ENCODE data around the gene AKAP9.

AKAP9 gene

GRCh38 chr7:92058040-92058439 lies 117.4 kb downstream of the AKAP9 start:
- DNase-seq = no peak
- Mint-ChIP-seq H3K4me1 (no peaks in the 10 kb centered on the region), H3K27ac (no peak overlapping the region), H3K4me3 (no peak overlapping the region), H3K27me3 (ENCODE audit: low read depth, poor library complexity) (no peaks in the 10 kb centered on the region), H3K9me3 (no peaks in the 10 kb centered on the region), H3K36me3 (ENCODE audit: low read depth) (peaks cover 10% of the 10 kb centered on the region)
- TF ChIP-seq, protein P1, sequence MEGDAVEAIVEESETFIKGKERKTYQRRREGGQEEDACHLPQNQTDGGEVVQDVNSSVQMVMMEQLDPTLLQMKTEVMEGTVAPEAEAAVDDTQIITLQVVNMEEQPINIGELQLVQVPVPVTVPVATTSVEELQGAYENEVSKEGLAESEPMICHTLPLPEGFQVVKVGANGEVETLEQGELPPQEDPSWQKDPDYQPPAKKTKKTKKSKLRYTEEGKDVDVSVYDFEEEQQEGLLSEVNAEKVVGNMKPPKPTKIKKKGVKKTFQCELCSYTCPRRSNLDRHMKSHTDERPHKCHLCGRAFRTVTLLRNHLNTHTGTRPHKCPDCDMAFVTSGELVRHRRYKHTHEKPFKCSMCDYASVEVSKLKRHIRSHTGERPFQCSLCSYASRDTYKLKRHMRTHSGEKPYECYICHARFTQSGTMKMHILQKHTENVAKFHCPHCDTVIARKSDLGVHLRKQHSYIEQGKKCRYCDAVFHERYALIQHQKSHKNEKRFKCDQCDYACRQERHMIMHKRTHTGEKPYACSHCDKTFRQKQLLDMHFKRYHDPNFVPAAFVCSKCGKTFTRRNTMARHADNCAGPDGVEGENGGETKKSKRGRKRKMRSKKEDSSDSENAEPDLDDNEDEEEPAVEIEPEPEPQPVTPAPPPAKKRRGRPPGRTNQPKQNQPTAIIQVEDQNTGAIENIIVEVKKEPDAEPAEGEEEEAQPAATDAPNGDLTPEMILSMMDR (IDR thresholded peaks at IDR 0.05) = no peak

GRCh38 chr7:92058899-92059298 lies 118.2 kb downstream of the AKAP9 start:
- no peaks in the 10 kb centered on the region for H3K27me3 Mint-ChIP-seq (ENCODE audit: low read depth, poor library complexity)
- H3K36me3 Mint-ChIP-seq (ENCODE audit: low read depth) = peaks cover 14% of the 10 kb centered on the region
- H3K27ac Mint-ChIP-seq = no peak overlapping the region
- H3K4me1 Mint-ChIP-seq = no peaks in the 10 kb centered on the region
- H3K4me3 Mint-ChIP-seq = no peak overlapping the region
- no peaks in the 10 kb centered on the region for H3K9me3 Mint-ChIP-seq
- TF ChIP-seq, protein P1 (IDR thresholded peaks at IDR 0.05) = no peak
- no peak for DNase-seq

- TF ChIP-seq, protein P1 (IDR thresholded peaks at IDR 0.05) = no peak
- Mint-ChIP-seq H3K4me1 (no peaks in the 10 kb centered on the region), H3K4me3 (no peak overlapping the region), H3K27ac (peak overlapping the region; percentile 10), H3K36me3 (ENCODE audit: low read depth) (peaks cover 23% of the 10 kb centered on the region), H3K27me3 (ENCODE audit: low read depth, poor library complexity) (no peaks in the 10 kb centered on the region), H3K9me3 (no peaks in the 10 kb centered on the region)
- no peak for DNase-seq
Observed at GRCh38 chr7:92061154-92061553, 120.5 kb downstream of the AKAP9 start.

GRCh38 chr7:92064438-92065029 lies 123.9 kb downstream of the AKAP9 start:
- no peaks in the 10 kb centered on the region for H3K9me3 Mint-ChIP-seq
- H3K4me3 Mint-ChIP-seq = no peak overlapping the region
- TF ChIP-seq, protein P1 (IDR thresholded peaks at IDR 0.05) = no peak
- DNase-seq = no peak
- no peak overlapping the region for H3K27ac Mint-ChIP-seq
- no peaks in the 10 kb centered on the region for H3K4me1 Mint-ChIP-seq
- H3K36me3 Mint-ChIP-seq (ENCODE audit: low read depth) = peaks cover 45% of the 10 kb centered on the region
- H3K27me3 Mint-ChIP-seq (ENCODE audit: low read depth, poor library complexity) = no peaks in the 10 kb centered on the region

DNA sequence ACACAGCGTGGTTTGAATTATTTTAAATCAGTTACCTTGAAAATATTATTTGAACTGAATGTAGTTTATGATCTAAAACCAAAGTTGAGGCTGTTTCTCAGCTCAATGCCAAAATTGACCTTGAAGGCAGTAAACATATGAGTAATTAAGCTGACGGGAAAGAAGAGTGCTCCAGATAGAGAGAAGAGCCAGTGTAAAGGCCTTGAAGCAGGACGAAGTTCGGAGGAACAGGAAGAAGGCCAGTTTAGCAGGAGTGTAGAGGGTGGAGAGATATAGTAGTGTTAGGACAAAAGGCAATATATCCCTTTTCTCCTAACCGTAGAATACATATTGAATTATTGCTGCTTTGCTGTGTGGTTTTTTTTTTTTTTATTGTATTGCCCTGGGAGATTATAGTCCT lies 130.4 kb downstream of the AKAP9 start:
- Mint-ChIP-seq H3K4me1 (no peaks in the 10 kb centered on the region), H3K4me3 (no peak overlapping the region), H3K36me3 (ENCODE audit: low read depth) (peaks cover 76% of the 10 kb centered on the region), H3K27ac (peak overlapping the region; percentile 1), H3K27me3 (ENCODE audit: low read depth, poor library complexity) (no peaks in the 10 kb centered on the region), H3K9me3 (no peaks in the 10 kb centered on the region)
- no peak for DNase-seq
- TF ChIP-seq, protein P1 (IDR thresholded peaks at IDR 0.05) = no peak

GRCh38 chr7:92072121-92072520 lies 131.5 kb downstream of the AKAP9 start:
- TF ChIP-seq, protein P1 (IDR thresholded peaks at IDR 0.05) = no peak
- Mint-ChIP-seq H3K4me1 (no peaks in the 10 kb centered on the region), H3K27me3 (ENCODE audit: low read depth, poor library complexity) (no peaks in the 10 kb centered on the region), H3K36me3 (ENCODE audit: low read depth) (peaks cover 76% of the 10 kb centered on the region), H3K4me3 (no peak overlapping the region), H3K9me3 (no peaks in the 10 kb centered on the region), H3K27ac (no peak overlapping the region)
- no peak for DNase-seq

Data from nephron progenitor cell (in vitro differentiated cells).